HCT116 (cell line): ENCODE measurements around the gene DDN. TPM values are rescaled to one million over a fixed set of nuclear protein-coding genes. Genes with fewer than 3 reads are reported as not detected.

Experiments
- ATAC-seq: fragments of 200-7000 bp; cut with Tn5 transposase; 2 replicates; pipeline ENCODE4 v1.9.1; 2020; ENCODE audit warnings: mild to moderate bottlenecking, moderate library complexity
- BruUV-seq: library from RNA; stranded (reverse); fragments of 400-500 nt; replicated peaks from 2 replicates; lab custom pipeline; 2021; lab: Mats Ljungman, UMichigan
- CTCF ChIA-PET: fragments of 300-600 bp; sonication (Branson Sonifier 250); formaldehyde crosslinking; loops from one replicate; lab custom pipeline; 2021; ENCODE audit warnings: antibody characterized with exemption; lab: Charles Lee
- POLR2A ChIA-PET: fragments of 300-600, 350-600 bp; sonication (Branson Sonifier 250); formaldehyde crosslinking; loops from one replicate; lab custom pipeline; 2021; ENCODE audit warnings: antibody characterized with exemption; lab: Charles Lee
- RAD21 ChIA-PET, 2 experiments: fragments of 300-600 bp; sonication (Branson Sonifier 250); formaldehyde crosslinking; loops; one replicate each; lab custom pipeline; 2023; ENCODE audit warnings: low total read pairs in 2 of 2; ENCODE audit not compliant: uncharacterized antibody in 2 of 2, unreplicated experiment in 2 of 2, low non-redundant PET in 1 of 2; lab: Charles Lee
- DNase-seq: peaks from one replicate; pipeline ENCODE4 v3.0.0-alpha.2; 2010; ENCODE audit warnings: low read depth, low spot score
- H2AFZ ChIP-seq: fragments of 200-600 bp; shearing (Covaris generic), sonication (generic); 2 replicates; pipeline ENCODE4 v1.6.1; 2017; ENCODE audit warnings: low read depth, mixed run types, mixed read lengths, antibody characterized with exemption, low read length; ENCODE audit not compliant: poor library complexity, severe bottlenecking
- H3K27ac ChIP-seq: 2 replicates; pipeline ENCODE4 v1.5.1; 2012; ENCODE audit warnings: low read depth, low read length
- H3K27me3 ChIP-seq: fragments of 200-600 bp; sonication (generic); 2 replicates; pipeline ENCODE4 v1.6.1; 2016; ENCODE audit warnings: mixed run types, low read length, mixed read lengths; ENCODE audit not compliant: insufficient read depth
- H3K36me3 ChIP-seq, 2 experiments: fragments of 200-500 bp in 1 of 2; fragments of 200-600 bp in 1 of 2; sonication (Bioruptor generic) in 1 of 2; sonication (generic) in 1 of 2; 2 replicates each; pipeline versions ENCODE4 v1.5.1 to v1.6.1; 2014 to 2016; ENCODE audit warnings: low read length in 2 of 2, inconsistent platforms in 1 of 2, mixed read lengths in 1 of 2, mixed run types in 1 of 2; ENCODE audit not compliant: insufficient read depth in 2 of 2, control insufficient read depth in 1 of 2
- H3K4me1 ChIP-seq, 2 experiments: fragments of 200-600 bp in 1 of 2; sonication (generic) in 1 of 2; 2 replicates each; pipeline versions ENCODE4 v1.5.1 to v1.6.1; 2012 to 2017; ENCODE audit warnings: low read length in 2 of 2, inconsistent platforms in 1 of 2, mild to moderate bottlenecking in 1 of 2, mixed read lengths in 1 of 2, mixed run types in 1 of 2, moderate library complexity in 1 of 2; ENCODE audit not compliant: insufficient read depth in 2 of 2, control insufficient read depth in 1 of 2
- H3K4me2 ChIP-seq: fragments of 200-600 bp; sonication (generic); 2 replicates; pipeline ENCODE4 v1.6.1; 2017; ENCODE audit warnings: mixed run types, low read length, mixed read lengths
- H3K4me3 ChIP-seq, 2 experiments: fragments of 200-600 bp in 1 of 2; sonication (generic) in 1 of 2; replicated peaks in 1 of 2; 2 replicates each; pipeline ENCODE4 v1.5.1; 2011 to 2016; ENCODE audit warnings: low read length in 2 of 2, control low read depth in 1 of 2, low read depth in 1 of 2, mild to moderate bottlenecking in 1 of 2, mixed read lengths in 1 of 2, mixed run types in 1 of 2
- H3K79me2 ChIP-seq: fragments of 200-600 bp; sonication (generic); 2 replicates; pipeline ENCODE4 v1.6.1; 2017; ENCODE audit warnings: mild to moderate bottlenecking, mixed run types, low read length, moderate library complexity, mixed read lengths; ENCODE audit not compliant: insufficient read depth
- H3K9ac ChIP-seq: fragments of 200-600 bp; sonication (generic); 2 replicates; pipeline ENCODE4 v1.6.1; 2016; ENCODE audit warnings: low read length, mixed read lengths
- H3K9me2 ChIP-seq: fragments of 200-600 bp; sonication (generic), shearing (Covaris generic); 2 replicates; pipeline ENCODE4 v1.6.1; 2017; ENCODE audit warnings: mixed run types, mild to moderate bottlenecking, moderate library complexity; ENCODE audit not compliant: insufficient read depth
- H3K9me3 ChIP-seq, 2 experiments: fragments of 200-500 bp in 1 of 2; fragments of 200-600 bp in 1 of 2; sonication (Bioruptor generic) in 1 of 2; sonication (generic) in 1 of 2; 2 replicates each; pipeline ENCODE4 v1.6.1; 2014 to 2017; ENCODE audit warnings: low read length in 2 of 2, mixed read lengths in 2 of 2, inconsistent platforms in 1 of 2, low read depth in 1 of 2, mild to moderate bottlenecking in 1 of 2, mixed run types in 1 of 2, moderate library complexity in 1 of 2; ENCODE audit not compliant: control insufficient read depth in 1 of 2, insufficient read depth in 1 of 2
- H4K20me1 ChIP-seq: fragments of 200-600 bp; sonication (generic), shearing (Covaris generic); 2 replicates; pipeline ENCODE4 v1.6.1; 2017; ENCODE audit warnings: mixed run types, mild to moderate bottlenecking, moderate library complexity; ENCODE audit not compliant: insufficient read depth
- CBX3 ChIP-seq: IDR thresholded peaks from 2 replicates; pipeline ENCODE4 v1.6.1; 2012; ENCODE audit warnings: low read depth
- CTCF ChIP-seq, 3 experiments: fragments of 200-600 bp in 1 of 3; sonication (generic) in 1 of 3; IDR thresholded peaks in 2 of 3; conservative IDR thresholded peaks in 1 of 3; 2 replicates each; pipeline ENCODE4 v1.5.1; 2012 to 2017; ENCODE audit warnings: low read depth in 2 of 3, low read length in 2 of 3, antibody characterized with exemption in 1 of 3, borderline replicate concordance in 1 of 3, control low read depth in 1 of 3, mild to moderate bottlenecking in 1 of 3, mixed read lengths in 1 of 3, mixed run types in 1 of 3, moderate library complexity in 1 of 3; ENCODE audit not compliant: insufficient read depth in 1 of 3
- EGR1 ChIP-seq: IDR thresholded peaks from 2 replicates; pipeline ENCODE4 v1.6.1; 2012; ENCODE audit warnings: low read depth
- EZH2 ChIP-seq: fragments of 200-600 bp; sonication (generic); IDR thresholded peaks from 2 replicates; pipeline ENCODE4 v1.6.1; 2017; ENCODE audit warnings: antibody characterized with exemption, mixed run types
- EZH2phosphoT487 ChIP-seq: fragments of 200-600 bp; IDR thresholded peaks from 2 replicates; pipeline ENCODE4 v1.6.1; 2018; ENCODE audit warnings: antibody characterized with exemption, borderline replicate concordance
- FOSL1 ChIP-seq: IDR thresholded peaks from 2 replicates; pipeline ENCODE4 v1.6.1; 2012; ENCODE audit warnings: low read depth
- MAX ChIP-seq: IDR thresholded peaks from 2 replicates; pipeline ENCODE4 v1.6.1; 2012
- POLR2A ChIP-seq: IDR thresholded peaks from 2 replicates; pipeline ENCODE4 v1.7.0; 2011; ENCODE audit warnings: borderline replicate concordance; ENCODE audit not compliant: insufficient read depth, insufficient read length; ENCODE audit errors: extremely low read depth
- REST ChIP-seq: IDR thresholded peaks from 2 replicates; pipeline ENCODE4 v1.6.1; 2012; ENCODE audit warnings: low read depth
- SIN3A ChIP-seq: IDR thresholded peaks from 2 replicates; pipeline ENCODE4 v1.6.1; 2012; ENCODE audit warnings: low read depth
- SP1 ChIP-seq: IDR thresholded peaks from 2 replicates; pipeline ENCODE4 v1.6.1; 2012; ENCODE audit warnings: low read depth
- ZBTB33 ChIP-seq: IDR thresholded peaks from 2 replicates; pipeline ENCODE4 v1.6.1; 2011; ENCODE audit warnings: mild to moderate bottlenecking, low read length, moderate library complexity; ENCODE audit not compliant: insufficient replicate concordance; ENCODE audit errors: extremely low read depth
- intact Hi-C: fragments of 100-400 bp; cut with micrococcal nuclease; formaldehyde crosslinking; loops from 2 replicates; pipeline ENCODE4 v1.10.0; 2022
- total RNA-seq: library from RNA; stranded (reverse); gene quantifications from one replicate; pipeline ENCODE4 v1.2.1, GENCODE V29; 2021; ENCODE audit not compliant: unreplicated experiment

DDN gene
- total RNA-seq, 1 experiment from 2014 or later: 8.1 TPM

- BruUV-seq: no TSS peak
- no peak overlapping the region for H3K4me2 ChIP-seq
- no peaks in the 10 kb centered on the region for H3K36me3 ChIP-seq
- no peaks in the 10 kb centered on the region for H3K9me3 ChIP-seq
- ATAC-seq (no peak), DNase-seq (no peak)
- H3K4me1 ChIP-seq: peaks cover 6 to 20% of the 10 kb centered on the region in 2 experiments; a peak in 3 of 4 replicates
- no peak overlapping the region for H3K4me3 ChIP-seq
- RAD21 ChIA-PET: no interaction called here
- POLR2A ChIA-PET: no interaction called here
- H3K27me3 ChIP-seq: no peaks in the 10 kb centered on the region
- TF ChIP-seq SP1 (no peak), EZH2 (no peak), FOSL1 (no peak), REST (no peak), EGR1 (no peak), POLR2A (no peak), ZBTB33 (no peak), CBX3 (no peak), SIN3A (no peak), EZH2phosphoT487 (no peak), CTCF (IDR thresholded peaks at IDR 0.05 in 2 of 3, conservative IDR thresholded peaks at IDR 0.05 in 1 of 3; ENCODE audit: borderline replicate concordance in 1 of 3, insufficient read depth in 1 of 3, low read depth in 2 of 3, low read length in 2 of 3) (no peak), MAX (no peak)
- H3K9me2 ChIP-seq: no peaks in the 10 kb centered on the region
- H4K20me1 ChIP-seq: no peaks in the 10 kb centered on the region
- no peak overlapping the region for H3K27ac ChIP-seq
- H3K9ac ChIP-seq: no peak overlapping the region
- H3K79me2 ChIP-seq: peaks cover 9% of the 10 kb centered on the region; the same call in 1 of the 2 replicates
- intact Hi-C loops: no loop called here
- H2AFZ ChIP-seq: no peak overlapping the region
- CTCF ChIA-PET: no interaction called here
Measured at GRCh38 chr12:48969160-48969771, 29.9 kb downstream of the DDN start.
